ENCODE data around the gene GLTPD2.

GLTPD2 gene

DNA sequence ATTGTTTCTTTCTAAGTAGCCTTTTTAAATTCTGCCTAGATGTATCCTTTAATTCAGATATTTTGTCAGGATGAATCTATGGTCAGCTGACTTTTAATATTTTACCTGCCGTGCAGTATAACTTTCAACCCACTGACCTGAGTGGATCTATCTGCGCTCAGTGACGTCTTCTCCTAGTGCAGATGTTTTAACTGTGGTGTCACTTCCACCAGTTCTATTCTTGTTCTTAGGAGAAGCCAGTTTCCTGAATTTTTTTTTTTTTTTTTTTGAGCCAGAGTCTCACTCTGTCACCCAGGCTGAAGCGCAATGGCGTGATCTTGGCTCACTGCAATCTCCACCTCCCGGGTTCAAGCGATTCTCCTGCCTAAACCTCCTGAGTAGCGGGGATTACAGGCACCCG, 22.0 kb upstream of the GLTPD2 start:
- no peak for TF ChIP-seq CREB1 (IDR thresholded peaks at IDR 0.05; ENCODE audit: low read depth)

GRCh38 chr17:4768298-4768697, 20.5 kb upstream of the GLTPD2 start:
- TF ChIP-seq TCF12 (IDR thresholded peaks at IDR 0.05; ENCODE audit: low read depth) (no peak), CEBPB (IDR thresholded peaks at IDR 0.05) (no peak), EGR1 (IDR thresholded peaks at IDR 0.05) (no peak), TAF1 (IDR thresholded peaks at IDR 0.05; ENCODE audit: low read depth) (no peak), REST (IDR thresholded peaks at IDR 0.05; ENCODE audit: low read depth) (no peak), CREB1 (IDR thresholded peaks at IDR 0.05; ENCODE audit: low read depth) (no peak), YY1 (IDR thresholded peaks at IDR 0.05; ENCODE audit: low read depth) (no peak), FOXM1 (IDR thresholded peaks at IDR 0.05; ENCODE audit: borderline replicate concordance, low read depth) (no peak), ZBTB7A (IDR thresholded peaks at IDR 0.05; ENCODE audit: low read depth) (no peak), NFIC (IDR thresholded peaks at IDR 0.05) (no peak), RAD21 (IDR thresholded peaks at IDR 0.05; ENCODE audit: low read depth) (no peak), TEAD4 (IDR thresholded peaks at IDR 0.05) (no peak), EP300 (IDR thresholded peaks at IDR 0.05; ENCODE audit: borderline replicate concordance) (no peak)
- TF ChIP-seq, protein P1, sequence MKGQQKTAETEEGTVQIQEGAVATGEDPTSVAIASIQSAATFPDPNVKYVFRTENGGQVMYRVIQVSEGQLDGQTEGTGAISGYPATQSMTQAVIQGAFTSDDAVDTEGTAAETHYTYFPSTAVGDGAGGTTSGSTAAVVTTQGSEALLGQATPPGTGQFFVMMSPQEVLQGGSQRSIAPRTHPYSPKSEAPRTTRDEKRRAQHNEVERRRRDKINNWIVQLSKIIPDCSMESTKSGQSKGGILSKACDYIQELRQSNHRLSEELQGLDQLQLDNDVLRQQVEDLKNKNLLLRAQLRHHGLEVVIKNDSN (IDR thresholded peaks at IDR 0.05) = no peak
- TF ChIP-seq, protein P2, sequence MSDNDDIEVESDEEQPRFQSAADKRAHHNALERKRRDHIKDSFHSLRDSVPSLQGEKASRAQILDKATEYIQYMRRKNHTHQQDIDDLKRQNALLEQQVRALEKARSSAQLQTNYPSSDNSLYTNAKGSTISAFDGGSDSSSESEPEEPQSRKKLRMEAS (IDR thresholded peaks at IDR 0.05) = no peak

GRCh38 chr17:4769628-4770027, 19.1 kb upstream of the GLTPD2 start:
- no peak for TF ChIP-seq NFIC (IDR thresholded peaks at IDR 0.05)
- TF ChIP-seq CEBPB (IDR thresholded peaks at IDR 0.05) = no peak
- no peak for TF ChIP-seq FOXM1 (IDR thresholded peaks at IDR 0.05; ENCODE audit: borderline replicate concordance, low read depth)
- TF ChIP-seq CREB1 (IDR thresholded peaks at IDR 0.05; ENCODE audit: low read depth) = no peak
- TF ChIP-seq, protein P1 (IDR thresholded peaks at IDR 0.05) = no peak
- no peak for TF ChIP-seq REST (IDR thresholded peaks at IDR 0.05; ENCODE audit: low read depth)
- TF ChIP-seq TCF12 (IDR thresholded peaks at IDR 0.05; ENCODE audit: low read depth) = no peak
- TF ChIP-seq EP300 (IDR thresholded peaks at IDR 0.05; ENCODE audit: borderline replicate concordance) = no peak
- TF ChIP-seq TAF1 (IDR thresholded peaks at IDR 0.05; ENCODE audit: low read depth) = no peak
- TF ChIP-seq RAD21 (IDR thresholded peaks at IDR 0.05; ENCODE audit: low read depth) = no peak
- TF ChIP-seq, protein P2 (IDR thresholded peaks at IDR 0.05) = no peak
- no peak for TF ChIP-seq EGR1 (IDR thresholded peaks at IDR 0.05)
- no peak for TF ChIP-seq TEAD4 (IDR thresholded peaks at IDR 0.05)
- no peak for TF ChIP-seq YY1 (IDR thresholded peaks at IDR 0.05; ENCODE audit: low read depth)
- TF ChIP-seq ZBTB7A (IDR thresholded peaks at IDR 0.05; ENCODE audit: low read depth) = no peak

DNA sequence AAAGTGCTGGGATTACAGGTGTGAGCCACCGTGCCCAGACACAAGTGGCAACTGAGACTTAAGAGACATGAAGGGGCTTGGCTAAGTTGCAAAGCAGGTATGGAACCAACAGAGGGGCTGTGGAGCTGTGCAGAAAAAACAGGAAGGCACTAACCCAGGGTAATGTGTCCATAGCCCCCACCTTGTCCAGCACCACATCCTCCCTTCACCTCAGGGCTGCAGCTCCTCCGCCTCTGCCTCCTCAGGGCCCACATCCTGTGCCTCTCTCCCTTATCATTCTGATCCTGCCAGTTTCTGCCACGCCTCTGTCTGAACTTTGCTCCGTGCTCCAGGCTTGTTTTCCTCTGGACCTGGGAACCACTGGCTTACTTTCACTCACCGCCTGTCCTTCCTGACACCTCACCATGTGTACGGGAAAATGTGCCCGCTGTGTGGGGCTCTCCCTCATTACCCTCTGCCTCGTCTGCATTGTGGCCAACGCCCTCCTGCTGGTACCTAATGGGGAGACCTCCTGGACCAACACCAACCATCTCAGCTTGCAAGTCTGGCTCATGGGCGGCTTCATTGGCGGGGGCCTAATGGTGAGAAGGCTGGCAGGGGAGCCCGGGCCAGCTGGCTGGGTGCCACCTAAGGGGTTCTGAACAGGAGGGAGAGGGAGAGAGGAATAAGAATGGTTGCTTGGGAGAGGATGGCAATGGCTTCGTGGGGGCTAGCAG, 17.1 kb upstream of the GLTPD2 start, which contains the start of gene TM4SF5:
Gene TM4SF5, plus strand, starts transcription at position 368 of the 716 bp plus-strand sequence. Its CDS starts 37 bp downstream, at position 405.
- no peak for TF ChIP-seq CEBPB (IDR thresholded peaks at IDR 0.05)
- TF ChIP-seq NFIC (IDR thresholded peaks at IDR 0.05) = peak; percentile 30; the same call in 1 of the 2 replicates

- TF ChIP-seq, protein P1 (IDR thresholded peaks at IDR 0.05) = no peak
- TF ChIP-seq FOXM1 (IDR thresholded peaks at IDR 0.05; ENCODE audit: borderline replicate concordance, low read depth) (no peak), TEAD4 (IDR thresholded peaks at IDR 0.05) (no peak), CREB1 (IDR thresholded peaks at IDR 0.05; ENCODE audit: low read depth) (no peak), EP300 (IDR thresholded peaks at IDR 0.05; ENCODE audit: borderline replicate concordance) (no peak)
- TF ChIP-seq, protein P2 (IDR thresholded peaks at IDR 0.05) = no peak
Measured at GRCh38 chr17:4772235-4772613, 16.5 kb upstream of the GLTPD2 start.
